ENCODE data around the gene TEX14.

Gene TEX14

DNA sequence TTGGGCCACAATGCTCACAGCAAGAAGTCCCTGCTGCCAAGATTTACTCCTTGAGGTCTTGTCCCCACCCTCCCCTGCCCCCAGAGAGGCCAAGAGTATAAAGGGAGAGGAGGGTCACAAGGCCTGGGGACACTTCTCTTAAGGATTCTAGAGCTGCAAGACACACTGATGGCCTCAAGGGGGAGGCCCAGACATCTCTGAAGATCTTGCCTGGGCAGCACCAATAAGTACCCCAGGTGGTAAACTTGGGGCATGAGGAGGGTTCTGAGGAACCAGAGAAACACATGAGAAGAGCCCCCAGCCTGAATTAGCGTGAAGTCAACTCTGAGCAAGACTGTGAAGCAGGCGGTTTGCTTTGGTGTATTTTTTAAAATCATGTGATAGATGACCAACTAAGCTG is 150.6 kb downstream of the TEX14 start:
- TF ChIP-seq, protein P1, sequence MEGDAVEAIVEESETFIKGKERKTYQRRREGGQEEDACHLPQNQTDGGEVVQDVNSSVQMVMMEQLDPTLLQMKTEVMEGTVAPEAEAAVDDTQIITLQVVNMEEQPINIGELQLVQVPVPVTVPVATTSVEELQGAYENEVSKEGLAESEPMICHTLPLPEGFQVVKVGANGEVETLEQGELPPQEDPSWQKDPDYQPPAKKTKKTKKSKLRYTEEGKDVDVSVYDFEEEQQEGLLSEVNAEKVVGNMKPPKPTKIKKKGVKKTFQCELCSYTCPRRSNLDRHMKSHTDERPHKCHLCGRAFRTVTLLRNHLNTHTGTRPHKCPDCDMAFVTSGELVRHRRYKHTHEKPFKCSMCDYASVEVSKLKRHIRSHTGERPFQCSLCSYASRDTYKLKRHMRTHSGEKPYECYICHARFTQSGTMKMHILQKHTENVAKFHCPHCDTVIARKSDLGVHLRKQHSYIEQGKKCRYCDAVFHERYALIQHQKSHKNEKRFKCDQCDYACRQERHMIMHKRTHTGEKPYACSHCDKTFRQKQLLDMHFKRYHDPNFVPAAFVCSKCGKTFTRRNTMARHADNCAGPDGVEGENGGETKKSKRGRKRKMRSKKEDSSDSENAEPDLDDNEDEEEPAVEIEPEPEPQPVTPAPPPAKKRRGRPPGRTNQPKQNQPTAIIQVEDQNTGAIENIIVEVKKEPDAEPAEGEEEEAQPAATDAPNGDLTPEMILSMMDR (IDR thresholded peaks at IDR 0.05), result peak; percentile 15
- Mint-ChIP-seq H3K27ac (no peak overlapping the region), H3K27me3 (ENCODE audit: low read depth, poor library complexity) (peaks cover 27% of the 10 kb centered on the region), H3K4me1 (peaks cover 5% of the 10 kb centered on the region), H3K9me3 (no peaks in the 10 kb centered on the region), H3K36me3 (ENCODE audit: low read depth) (no peaks in the 10 kb centered on the region), H3K4me3 (no peak overlapping the region)
- DNase-seq, result no peak

DNA sequence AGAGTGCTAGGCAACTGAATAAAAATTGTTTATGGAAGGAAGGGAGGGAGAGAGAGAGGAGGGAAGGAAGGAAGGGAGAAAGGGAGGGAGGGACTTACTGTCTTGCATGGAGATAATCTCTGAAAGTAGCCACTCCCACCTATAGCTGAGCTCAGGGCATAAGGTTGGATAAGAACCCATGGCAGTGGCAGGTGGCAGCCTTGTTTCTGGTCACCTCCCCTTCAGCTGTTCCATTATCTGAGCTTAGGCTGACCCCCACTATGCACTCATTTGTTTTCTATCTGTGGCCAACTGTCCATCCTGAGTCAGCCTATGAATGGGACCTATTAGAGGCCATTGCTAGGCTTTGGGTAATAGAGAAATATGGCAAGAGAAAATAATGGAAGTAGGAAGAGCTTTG is 152.1 kb downstream of the TEX14 start:
- peaks cover 5% of the 10 kb centered on the region for H3K4me1 Mint-ChIP-seq
- H3K27ac Mint-ChIP-seq, result no peak overlapping the region
- H3K4me3 Mint-ChIP-seq, result no peak overlapping the region
- peaks cover 25% of the 10 kb centered on the region for H3K27me3 Mint-ChIP-seq (ENCODE audit: low read depth, poor library complexity)
- TF ChIP-seq, protein P1 (IDR thresholded peaks at IDR 0.05), result no peak
- no peaks in the 10 kb centered on the region for H3K36me3 Mint-ChIP-seq (ENCODE audit: low read depth)
- no peak for DNase-seq
- no peaks in the 10 kb centered on the region for H3K9me3 Mint-ChIP-seq

DNA sequence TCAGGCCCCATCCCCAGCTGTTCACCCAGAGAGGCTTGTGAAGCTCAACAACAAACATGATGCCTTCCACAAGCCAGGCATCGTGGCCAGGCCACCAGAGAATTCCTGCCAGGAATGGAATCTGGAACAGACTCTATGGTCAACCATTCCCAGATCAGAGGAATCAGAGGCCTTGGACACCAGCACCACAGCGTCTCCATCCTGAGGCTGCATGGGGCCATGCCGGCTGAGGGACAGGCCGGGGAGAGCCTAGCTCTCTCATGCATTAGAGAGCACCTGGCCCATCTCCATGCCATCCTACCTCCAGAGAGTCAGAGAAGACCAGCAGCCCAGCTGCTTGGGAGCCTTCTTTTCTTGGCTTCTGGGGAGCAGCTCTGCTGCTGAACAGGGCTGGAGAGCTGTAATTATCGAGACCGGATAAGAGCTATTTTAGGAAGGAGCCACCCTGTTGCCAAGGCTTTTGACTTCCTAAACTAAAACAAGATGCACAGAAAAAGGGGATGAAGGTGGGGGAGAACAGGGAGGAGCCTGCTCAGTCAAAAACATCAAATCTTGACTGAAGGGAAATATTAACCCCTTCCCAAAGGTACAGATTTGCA is 152.9 kb downstream of the TEX14 start:
- Mint-ChIP-seq H3K27me3 (ENCODE audit: low read depth, poor library complexity) (peaks cover 23% of the 10 kb centered on the region), H3K9me3 (no peaks in the 10 kb centered on the region)

DNA sequence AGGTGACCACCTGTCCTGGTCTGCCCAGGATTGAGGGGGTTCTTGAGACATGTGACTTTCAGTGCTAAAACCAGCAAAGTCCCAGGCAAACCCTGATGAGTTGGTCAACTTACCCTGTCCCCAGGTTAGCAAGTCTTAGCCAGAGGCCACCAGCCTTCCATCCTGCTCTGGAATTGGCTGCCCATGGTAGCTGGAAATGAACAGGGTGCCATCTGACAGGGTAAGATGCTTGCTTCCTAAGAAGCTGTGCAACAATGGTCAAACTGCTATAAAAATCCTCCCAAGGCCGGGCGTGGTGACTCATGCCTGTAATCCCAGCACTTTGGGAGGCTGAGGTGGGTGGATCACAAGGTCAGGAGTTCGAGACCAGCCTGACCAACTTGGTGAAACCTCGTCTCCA is 154.6 kb downstream of the TEX14 start:
- no peak for DNase-seq
- Mint-ChIP-seq H3K27me3 (ENCODE audit: low read depth, poor library complexity) (peaks cover 25% of the 10 kb centered on the region), H3K4me3 (no peak overlapping the region), H3K36me3 (ENCODE audit: low read depth) (no peaks in the 10 kb centered on the region), H3K9me3 (no peaks in the 10 kb centered on the region), H3K27ac (no peak overlapping the region), H3K4me1 (peaks cover 15% of the 10 kb centered on the region)
- TF ChIP-seq, protein P1 (IDR thresholded peaks at IDR 0.05), result no peak

More for the DNA sequence above, 152.9 kb downstream of the TEX14 start:
- peak overlapping the region; percentile 51 for H3K27ac Mint-ChIP-seq
- no peaks in the 10 kb centered on the region for H3K36me3 Mint-ChIP-seq (ENCODE audit: low read depth)
- TF ChIP-seq, protein P1 (IDR thresholded peaks at IDR 0.05), result no peak
- no peak overlapping the region for H3K4me3 Mint-ChIP-seq
- no peak for DNase-seq
- H3K4me1 Mint-ChIP-seq, result peaks cover 5% of the 10 kb centered on the region

DNA sequence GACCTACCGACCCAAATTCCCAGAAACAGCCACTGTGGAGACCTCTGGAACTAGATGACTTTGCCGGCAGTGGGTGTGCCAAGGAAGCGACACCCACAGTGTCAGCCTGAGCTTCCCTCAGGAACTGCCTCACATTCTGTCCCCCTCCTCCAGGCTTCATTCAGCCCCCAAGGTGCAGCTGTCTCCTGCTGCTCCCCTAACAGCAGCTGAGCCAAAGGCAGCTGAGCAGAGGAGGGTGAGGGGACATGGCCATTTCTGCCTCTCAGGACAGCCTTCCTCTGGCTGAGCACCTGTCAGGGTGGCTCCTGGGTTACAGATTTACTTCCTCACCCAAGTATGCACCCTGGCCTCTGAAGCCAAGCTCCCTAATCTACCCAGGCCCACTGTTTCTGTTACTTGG is 155.3 kb downstream of the TEX14 start:
- peaks cover 17% of the 10 kb centered on the region for H3K4me1 Mint-ChIP-seq
- H3K4me3 Mint-ChIP-seq, result no peak overlapping the region
- H3K27ac Mint-ChIP-seq, result no peak overlapping the region
- no peaks in the 10 kb centered on the region for H3K9me3 Mint-ChIP-seq
- peaks cover 22% of the 10 kb centered on the region for H3K27me3 Mint-ChIP-seq (ENCODE audit: low read depth, poor library complexity)
- DNase-seq, result no peak
- no peaks in the 10 kb centered on the region for H3K36me3 Mint-ChIP-seq (ENCODE audit: low read depth)
- TF ChIP-seq, protein P1 (IDR thresholded peaks at IDR 0.05), result no peak

DNA sequence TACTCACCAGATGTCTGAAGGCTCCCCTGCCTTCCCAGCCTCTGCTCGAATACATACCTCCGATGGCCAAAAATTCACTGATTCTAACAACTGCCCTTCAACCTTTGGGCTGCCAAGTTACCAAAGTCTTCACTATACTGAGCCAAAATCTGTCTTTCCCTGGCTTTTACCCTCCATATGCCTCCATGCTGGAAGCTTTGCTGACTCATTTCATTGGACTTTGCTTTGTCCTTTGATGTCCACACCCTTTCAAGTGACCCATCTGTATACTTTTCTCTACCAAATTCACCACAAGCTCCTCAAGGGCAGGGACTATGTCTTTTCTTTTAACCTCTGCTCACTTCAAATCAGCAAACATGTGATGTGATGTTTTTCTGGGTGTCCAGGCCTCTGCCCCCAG is 156.4 kb downstream of the TEX14 start:
- Mint-ChIP-seq H3K36me3 (ENCODE audit: low read depth) (no peaks in the 10 kb centered on the region), H3K4me1 (peaks cover 17% of the 10 kb centered on the region), H3K27ac (no peak overlapping the region), H3K4me3 (no peak overlapping the region), H3K27me3 (ENCODE audit: low read depth, poor library complexity) (peaks cover 31% of the 10 kb centered on the region), H3K9me3 (no peaks in the 10 kb centered on the region)
- TF ChIP-seq, protein P1 (IDR thresholded peaks at IDR 0.05), result no peak
- DNase-seq, result no peak

Data from nephron progenitor cell (in vitro differentiated cells).